GM19455 (cell line): ENCODE data around the gene DIABLO.
"Not testable (repeated sequence)": the region's sequence is repeated elsewhere in the genome, so short reads cannot be mapped to it uniquely, and the experiment has no call there.

ENCODE experiments used
- ATAC-seq: cut with Tn5 transposase; IDR thresholded peaks from one replicate; pipeline ENCODE4 v1.9.1; 2021; ENCODE audit not compliant: unreplicated experiment

Gene DIABLO

DNA sequence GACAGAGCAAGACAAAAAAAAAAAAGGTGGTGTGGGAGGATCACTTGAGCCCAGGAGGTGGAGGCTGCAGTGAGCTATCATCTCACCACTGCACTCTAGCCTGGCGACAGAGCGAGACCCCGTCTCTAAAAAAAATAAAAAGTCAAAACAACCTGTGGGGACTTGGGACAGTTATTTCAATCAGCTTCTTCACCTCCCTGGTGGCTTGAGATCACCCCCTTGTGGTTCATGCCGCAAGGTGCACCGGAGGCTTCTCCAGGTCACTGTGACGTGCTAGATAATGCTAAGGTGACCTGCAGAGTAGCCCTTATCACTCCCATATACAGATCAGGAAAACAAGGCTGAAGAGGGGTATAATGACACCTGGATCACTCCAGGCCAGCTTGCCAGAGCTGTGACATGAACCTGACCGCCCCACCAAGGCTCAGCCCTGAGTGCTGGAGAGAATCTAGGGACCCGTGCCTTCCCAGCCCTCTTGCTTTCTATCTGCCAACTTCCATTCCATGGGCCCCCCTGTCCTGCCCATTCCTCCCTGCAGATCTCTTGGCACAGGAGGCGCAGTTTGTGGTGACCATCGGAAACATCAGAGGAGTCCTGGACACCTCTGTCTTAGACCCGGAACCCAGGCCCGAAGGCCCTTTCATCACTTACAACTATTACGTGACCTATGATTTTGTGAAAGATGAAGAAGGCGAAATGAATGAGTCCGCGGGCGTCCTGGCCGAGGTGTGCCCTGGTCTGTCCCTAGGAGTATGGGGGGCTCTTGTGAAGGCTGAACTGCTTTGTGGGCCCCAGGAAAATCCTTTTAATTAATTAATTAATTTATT is 34.8 kb downstream of the DIABLO start:
- no peak for ATAC-seq

DNA sequence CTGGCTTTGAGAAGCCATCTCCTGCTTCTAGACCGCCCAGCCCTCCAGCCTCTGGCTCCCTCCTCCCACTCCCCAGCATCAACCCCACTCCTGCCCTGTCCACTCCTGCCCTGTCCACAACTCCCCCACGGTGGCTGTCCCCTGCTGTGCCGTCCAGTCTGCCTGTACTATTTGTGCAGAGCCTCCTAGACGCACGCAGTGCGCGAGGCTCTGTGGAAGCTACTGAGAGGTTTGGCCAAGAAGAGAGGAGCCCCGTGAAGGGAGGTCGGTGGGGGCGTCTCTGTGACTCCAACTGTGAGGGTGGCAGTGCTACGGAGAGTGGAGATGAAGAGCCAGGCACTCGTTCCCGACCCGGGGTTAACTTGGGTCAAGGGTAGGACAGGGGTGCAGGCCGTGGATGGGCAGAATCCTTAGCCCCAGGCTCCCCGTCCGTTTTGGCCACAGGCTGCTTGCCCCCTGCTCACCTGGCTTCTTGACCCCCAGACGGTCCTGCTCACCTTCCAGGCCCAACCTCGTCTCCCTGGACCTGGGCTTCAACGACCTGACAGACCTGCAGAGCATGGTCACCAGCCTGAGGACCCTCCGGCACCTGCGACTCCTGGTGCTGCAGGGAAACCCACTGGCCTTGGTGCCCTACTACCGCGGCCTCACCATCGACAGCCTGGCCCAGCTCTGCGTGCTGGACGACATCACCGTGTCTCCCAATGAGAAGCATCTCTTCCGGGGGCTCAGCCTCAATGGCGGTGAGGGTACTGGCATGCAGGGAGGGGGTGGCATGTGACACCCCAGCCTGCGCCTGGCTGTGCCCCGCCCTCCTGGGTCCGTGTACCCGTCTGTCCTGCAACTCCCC is 36.0 kb downstream of the DIABLO start:
- no peak for ATAC-seq

DNA sequence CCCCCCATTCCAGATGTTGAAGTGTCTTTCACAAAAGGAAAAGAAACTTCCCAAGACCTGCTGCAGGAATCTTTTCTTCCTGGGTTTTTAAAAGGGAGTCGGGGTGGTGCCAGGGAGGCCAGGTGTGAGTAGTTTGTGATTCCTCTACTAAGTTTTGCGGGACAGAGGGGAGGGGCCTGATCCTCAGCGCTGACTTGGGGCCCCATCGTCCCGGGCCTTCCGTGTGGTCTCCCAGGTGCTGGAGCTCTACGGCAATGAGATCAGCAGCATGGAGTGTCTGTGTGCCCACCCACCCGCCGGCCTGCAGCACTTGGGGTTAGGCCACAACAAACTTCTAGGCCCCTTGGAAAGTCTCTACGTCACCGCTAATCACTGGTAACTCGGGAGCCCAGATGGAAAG is 38.4 kb downstream of the DIABLO start:
- no peak for ATAC-seq

DNA sequence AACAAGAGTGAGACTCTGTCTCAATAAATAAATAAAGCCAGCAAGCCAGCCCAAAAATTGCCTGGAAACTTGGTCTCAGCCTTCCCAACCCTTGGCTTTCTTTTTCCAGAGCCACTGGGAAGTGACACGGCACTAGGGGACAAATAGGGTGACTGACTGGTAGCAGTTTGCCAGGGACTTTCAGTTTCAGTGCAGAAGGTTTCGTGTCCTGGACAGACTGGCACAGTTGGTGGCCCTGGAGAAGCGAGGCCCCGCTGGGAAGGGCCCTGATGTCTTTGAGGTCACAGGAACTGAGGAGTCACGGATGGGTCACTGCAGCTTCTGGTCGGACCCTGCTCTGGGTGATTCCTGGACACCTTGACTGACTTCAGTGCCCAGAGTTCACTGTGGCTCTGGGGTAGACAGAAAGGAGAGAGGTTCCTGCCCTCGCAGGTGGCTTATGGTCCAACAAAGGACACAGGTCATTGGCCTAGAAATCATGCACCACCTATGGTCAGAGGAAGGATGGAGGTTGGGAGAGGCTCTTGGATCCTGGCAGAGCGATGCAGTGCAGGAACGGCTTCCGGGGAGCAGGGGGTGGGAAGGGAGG is 40.3 kb downstream of the DIABLO start:
- ATAC-seq: no peak

DNA sequence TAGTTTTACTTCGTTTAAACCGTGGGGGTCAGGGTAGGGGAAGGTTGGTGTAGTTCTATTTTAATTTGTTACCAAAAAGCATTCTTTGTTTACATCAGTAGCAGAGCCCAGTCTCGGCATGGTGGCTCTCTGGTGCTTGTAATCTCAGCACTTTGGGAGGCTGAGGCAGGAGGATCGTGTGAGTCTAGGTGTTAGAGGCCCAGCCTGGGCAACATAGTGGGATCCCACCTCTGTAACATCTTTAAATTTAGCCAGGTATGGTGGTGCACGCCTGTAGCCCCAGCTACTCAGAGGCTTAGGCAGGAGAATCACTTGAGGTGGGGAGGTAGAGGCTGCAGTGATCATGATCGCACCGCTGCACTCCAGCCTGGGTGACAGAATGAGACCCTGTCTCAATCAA is 40.8 kb downstream of the DIABLO start:
- no peak for ATAC-seq

DNA sequence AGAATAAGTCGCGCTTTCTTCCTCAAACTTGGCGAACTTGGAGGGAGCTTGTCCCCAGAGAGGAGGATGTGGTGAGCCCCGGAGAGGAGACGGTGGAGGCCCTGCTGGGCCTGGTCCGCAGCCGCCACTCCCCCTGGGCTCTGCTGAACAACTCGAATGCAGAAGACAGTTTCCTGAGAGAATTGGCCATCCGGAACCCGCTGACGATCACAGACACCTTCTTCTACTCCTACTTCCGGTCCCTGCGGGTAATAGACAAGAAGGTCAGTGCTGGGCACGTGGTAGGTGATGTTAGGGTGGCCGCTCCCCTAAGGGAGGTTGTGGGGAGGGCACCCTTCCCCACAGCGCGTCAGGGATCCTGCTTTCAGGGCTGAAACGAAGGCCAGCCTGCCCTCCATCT is 41.3 kb downstream of the DIABLO start:
- no peak for ATAC-seq

DNA sequence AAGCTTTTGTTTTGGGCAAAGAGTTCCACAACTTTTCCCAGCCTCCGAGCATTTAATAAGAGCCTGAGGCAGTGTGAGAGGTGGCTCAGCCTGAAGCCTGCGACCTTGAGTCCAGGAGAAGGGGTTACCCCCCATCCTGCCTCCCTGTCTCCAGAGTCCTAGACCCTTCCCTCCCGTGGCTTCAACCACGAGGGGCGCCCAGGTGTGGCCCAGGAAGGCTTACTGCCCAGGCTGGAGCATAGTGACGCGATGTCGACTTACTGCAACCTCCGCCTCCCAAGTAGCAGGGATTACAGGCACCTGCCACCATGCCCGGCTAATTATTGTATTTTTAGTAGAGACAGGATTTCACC is 42.3 kb downstream of the DIABLO start:
- no peak for ATAC-seq

DNA sequence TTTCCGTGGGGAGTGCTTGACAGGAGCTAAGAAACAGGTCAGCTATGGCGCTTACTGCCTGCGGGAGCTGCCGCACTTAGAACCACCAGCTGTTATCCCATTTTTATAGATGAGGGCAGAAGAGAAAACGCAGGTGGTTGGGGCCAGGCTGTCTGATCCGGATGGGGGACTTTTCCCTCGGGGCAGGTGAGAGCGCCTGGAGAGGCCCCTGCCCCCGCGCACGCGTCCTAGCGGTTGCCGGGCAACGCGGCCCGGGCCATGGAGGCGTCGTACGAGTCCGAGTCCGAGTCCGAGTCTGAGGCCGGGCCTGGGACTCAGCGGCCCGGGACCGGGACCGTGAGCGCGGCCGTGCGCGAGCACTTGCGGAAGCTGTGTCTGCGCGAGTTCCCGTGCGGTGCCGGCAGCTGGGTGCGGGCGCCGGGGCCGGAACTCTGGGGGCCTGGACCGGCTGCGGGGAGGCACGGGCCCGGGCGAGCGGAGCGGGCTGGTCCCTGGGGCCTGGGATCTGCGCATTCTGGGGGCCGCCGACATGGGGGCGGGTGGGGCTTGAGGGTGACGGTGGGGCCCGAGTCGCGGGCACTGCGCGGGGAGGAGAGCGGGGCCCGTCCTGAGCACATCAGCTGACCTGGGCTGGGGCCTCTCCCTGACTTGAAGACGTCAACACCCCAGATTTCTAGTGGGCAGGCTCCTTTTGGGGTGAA is 42.8 kb downstream of the DIABLO start, which contains the start of gene LRRC43:
Gene LRRC43 (plus strand): TSS at position 237 of the 701 bp plus-strand sequence. CDS start 22 bp downstream, at position 259.
- no peak for ATAC-seq

DNA sequence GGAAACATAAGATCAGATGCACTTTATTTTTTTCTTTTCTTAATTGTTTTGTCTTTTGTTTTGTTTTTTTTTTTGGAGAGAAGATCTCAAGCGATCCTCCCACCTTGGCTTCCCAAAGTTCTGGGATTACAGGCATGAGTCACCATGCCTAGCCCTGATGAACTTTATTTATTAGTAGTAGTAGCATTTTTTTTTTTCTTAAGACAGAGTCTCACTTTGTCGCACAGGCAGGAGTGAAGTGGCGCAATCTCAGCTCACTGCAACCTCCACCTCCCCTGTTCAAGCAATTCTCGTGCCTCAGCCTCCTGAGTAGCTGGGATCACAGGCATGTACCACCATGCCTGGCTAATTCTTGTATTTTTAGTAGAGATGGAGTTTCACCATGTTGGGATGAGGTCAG is 49.4 kb downstream of the DIABLO start:
- not testable (repeated sequence) for ATAC-seq

DNA sequence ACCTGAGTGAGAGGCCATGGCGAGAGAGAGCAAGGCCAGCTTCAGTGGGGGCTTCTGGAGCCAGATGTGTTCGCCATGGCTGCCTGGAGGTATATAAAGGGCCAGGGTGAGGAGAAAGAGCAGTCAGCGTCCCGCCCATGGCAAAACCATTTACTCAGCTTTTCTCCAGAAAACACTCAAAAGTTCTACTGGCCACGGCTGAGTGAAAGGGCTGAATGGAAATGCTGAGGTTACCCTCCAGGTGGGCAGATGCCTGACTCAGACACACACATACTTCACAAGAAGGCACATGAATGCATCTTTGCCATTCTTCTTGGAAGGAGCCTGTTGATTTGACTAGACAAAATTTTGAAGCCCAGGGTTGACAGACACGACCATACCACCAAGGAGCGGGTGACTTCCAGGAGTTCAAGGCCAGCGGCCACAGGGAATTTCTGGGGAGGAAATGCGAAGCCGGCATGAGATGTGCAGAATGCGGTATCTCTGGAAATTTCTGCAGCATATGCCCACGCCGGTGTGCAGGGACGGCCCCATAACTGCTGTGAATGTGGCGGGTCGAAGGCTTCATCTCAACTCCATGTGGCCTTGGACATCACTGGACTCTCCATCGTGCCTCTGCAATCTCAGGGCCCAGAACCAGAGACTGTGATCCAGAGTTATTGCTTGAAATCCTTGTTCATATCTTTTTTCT is 51.6 kb downstream of the DIABLO start, which contains the start of gene IL31:
Gene IL31 (minus strand): TSS at position 67 of the 691 bp plus-strand sequence. CDS start 49 bp downstream, at position 18.
- no peak for ATAC-seq

DNA sequence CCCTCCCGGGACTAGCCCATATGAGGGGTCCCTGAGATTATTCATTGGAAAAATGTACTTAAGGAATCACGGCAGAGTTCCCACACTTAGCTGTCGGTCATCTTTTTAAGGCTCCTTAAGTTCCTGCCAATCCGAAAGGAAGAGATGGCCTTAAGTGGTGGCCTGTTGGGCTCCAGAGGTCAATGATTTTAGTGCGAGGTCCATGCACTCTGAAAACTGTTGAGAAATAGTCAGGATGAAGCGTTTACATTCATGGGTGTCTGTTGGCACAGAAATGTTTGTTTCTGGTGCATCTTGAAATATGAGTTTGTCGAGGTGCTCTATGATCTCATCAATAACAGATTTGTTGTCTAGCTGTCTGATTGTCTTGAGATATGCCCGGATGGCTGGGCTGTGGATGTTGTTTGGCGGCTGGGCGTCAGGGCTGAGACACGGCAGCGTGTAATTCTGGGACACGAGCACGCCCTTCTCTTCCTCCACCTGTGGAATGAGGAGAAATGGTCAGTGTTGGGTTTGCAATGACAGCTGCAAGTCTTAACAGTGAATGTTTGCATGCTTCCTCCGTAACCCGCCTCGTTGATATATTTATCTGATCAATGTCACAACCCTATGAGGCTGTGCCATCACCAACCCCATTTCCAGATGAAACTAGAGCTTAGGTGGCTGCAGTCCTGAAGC is 53.5 kb downstream of the DIABLO start:
- no peak for ATAC-seq

DNA sequence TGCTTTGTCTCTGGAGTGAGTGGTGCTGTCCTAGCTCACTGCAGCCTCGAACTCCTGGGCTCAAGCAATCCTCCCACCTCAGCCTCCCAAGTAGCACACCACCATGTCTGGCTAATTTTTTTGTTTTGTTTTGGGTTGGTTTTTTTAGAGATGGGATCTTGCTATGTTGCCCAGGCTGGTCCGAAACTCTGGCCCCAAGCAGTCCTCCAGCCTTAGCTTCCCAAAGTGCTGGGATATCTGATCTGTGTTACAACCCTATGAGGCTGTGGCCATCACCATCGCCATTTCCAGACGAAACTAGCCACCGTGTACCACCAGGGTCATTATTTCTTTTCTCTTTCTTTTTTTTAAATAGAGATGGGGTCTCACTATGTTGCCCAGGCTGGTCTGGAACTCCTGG is 54.5 kb downstream of the DIABLO start:
- no peak for ATAC-seq

DNA sequence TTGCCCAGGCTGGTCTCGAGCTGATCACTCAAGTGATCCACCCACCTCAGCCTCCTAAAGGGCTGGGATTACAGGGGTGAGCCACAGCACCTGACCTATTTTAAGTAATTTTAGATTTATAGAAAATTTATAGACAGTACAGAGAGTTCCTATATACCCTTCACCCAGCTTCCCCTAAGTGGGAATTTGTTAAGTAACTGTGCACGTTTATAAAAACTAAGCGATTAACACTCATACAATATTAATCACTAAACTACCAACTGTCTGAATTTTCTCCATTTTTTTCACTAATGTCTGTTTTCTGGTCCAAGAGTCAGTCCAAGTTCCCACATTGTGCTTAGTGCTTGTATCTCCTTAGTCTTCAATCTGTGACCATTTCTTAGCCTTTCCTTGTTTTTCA is 57.4 kb downstream of the DIABLO start:
- no peak for ATAC-seq

DNA sequence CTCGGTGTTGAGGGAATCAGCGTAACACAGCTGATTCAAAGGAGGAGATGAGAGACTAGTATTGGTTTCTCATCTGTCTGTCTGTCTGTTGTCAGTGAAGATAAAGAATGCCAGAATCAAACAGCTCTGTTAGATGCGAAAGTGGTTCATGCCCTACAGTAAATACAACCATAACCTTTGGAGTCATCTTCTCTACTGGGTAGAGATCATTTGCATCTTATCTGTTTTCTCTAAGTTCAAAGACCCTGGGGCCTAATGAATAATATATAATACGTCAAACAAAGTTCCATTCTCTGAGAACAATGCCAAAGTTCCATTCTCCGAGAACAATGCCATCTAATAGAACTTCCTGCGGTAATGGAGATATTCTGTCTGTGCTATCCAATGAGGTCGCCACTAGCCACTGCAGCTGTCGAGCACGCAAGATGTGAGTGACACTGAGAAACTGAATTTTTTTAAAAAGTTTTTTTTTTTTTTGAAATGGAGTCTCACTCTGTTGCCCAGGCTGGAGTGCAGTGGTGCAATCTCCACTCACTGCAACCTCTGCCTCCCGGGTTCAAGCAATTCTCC is 58.4 kb downstream of the DIABLO start:
- ATAC-seq: no peak

DNA sequence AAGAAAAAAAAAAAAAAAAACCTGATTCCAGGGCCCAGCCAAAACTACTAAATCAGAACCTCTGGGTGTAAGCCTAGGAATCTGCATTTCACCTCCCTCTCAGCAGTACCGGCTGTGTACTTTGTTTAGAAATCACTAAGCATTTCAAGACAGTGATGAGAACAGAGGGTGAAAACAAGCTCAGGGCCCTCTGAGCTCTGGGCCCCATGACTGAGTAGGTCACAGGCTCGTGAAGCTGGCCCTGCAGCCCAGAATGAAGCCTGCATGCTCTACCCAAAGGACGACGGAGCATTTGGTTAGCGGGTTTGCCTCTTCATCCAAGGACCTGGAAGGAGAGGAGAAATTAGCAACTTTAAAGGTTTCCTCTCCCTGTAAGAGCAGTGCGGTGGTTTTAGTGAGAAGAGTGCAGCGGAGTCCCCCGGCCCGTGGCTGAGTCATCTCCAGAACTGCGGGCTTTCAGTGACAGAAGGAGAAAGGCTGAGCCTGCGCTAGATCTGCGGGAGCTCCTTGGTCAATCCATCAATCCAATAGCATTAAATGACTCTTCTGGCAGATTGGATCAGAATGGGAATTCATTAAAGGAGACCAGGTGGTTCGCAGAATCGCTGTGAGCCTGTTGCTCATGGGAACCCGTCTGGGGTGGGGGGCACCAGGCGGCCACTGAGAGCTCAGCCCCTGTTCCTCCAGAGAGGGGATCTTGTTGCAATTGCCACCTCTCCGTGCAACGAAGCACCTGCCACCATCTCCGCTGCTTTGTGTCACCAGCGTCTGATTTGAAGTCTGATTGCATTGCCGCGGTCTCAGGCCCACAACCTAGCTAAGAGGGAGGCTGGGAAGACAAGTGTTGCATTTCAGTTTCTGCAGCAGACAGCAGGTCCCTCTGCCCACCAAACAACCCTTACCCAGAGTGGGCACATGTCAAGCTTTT is 59.2 kb downstream of the DIABLO start:
- ATAC-seq: no peak

DNA sequence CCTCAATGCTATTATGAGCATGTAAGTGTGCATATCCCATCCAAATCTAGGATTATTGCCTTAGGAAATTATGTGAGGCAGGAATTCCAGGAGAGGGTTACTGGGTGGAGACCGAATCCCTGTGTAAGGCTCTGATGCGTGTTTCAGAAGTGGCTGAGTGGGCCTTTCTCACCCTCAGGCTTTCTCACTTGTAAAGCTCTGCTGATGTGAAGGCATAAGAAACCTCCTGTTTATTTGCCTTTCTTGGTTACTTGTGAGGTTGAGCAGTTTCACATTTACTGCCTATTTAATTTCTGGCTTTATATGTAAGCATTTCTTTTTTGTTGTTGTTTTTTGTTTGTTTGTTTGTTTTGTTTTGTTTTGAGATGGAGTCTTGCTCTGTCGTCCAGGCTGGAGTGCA is 62.9 kb downstream of the DIABLO start:
- no peak for ATAC-seq

DNA sequence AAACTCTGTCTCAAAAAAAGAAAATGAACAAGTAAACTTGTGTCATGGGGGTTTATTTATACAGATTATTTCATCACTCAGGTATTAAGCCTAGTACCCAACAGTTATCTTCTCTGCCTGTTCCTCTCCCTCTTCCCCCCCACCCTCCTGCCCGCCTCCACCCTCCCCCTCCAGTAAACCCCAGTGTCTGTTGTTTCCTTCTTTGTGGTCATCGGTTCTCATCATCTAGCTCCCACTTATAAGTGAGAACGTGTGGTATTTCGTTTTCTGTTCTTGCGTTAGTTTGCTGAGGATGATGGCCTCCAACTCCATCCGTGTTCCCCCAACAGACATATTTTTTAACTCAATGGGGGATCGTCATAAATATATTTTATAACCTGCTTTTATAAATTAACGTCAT is 64.2 kb downstream of the DIABLO start:
- no peak for ATAC-seq

DNA sequence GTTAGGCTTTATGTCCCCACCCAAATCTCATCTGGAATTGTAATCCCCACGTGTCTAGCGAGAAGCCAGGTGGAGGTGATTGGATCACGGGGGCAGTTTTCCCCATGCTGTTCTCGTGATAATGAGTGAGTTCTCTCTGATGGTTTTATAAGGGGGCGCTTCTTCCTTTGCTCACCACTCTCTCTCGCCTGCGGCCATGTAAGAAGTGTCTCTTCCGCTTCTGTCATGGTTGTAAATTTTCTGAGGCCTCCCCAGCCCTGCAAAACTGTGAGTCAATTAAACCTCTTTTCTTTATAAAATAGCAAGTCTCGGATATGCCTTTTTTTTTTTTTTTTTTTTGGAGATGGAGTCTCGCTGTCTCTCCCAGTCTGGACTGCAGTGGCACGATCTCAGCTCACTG is 65.1 kb downstream of the DIABLO start:
- ATAC-seq: no peak

DNA sequence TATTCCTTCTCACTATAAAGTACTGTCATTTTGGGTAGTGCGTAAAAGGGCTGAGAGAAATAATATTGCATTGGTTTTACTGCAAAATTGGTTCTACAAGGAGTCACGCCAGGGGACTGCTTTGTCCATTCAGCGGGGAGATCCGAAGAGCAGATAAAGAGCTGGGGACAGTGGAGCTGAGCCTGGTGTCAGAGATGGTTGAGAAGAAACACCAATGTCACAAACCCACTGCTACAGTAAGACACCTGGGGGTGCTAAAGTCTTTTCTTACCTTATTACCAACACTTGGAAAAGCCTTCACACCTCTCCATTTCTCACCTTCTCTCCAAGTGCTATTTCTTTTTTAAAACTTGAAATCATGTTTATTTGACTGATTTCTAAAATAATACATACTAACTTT is 66.0 kb downstream of the DIABLO start:
- ATAC-seq: no peak
